Neural cell (in vitro differentiated cells): ENCODE measurements around the gene CCL2. TPM values are rescaled to one million over a fixed set of nuclear protein-coding genes. Genes with fewer than 3 reads are reported as not detected.

Experiments
- H2AFZ ChIP-seq: fragments of 200-600, 300-800 bp; sonication (generic), shearing (Covaris generic); 2 replicates; pipeline ENCODE4 v1.6.0; 2014; ENCODE audit warnings: low read depth, mild to moderate bottlenecking, antibody characterized with exemption, low read length, moderate library complexity
- H3F3A ChIP-seq: fragments of 200-600 bp; shearing (Covaris generic); 2 replicates; pipeline ENCODE4 v1.6.1; 2016; ENCODE audit warnings: mild to moderate bottlenecking, moderate library complexity, mixed read lengths, antibody characterized with exemption, low read length; ENCODE audit not compliant: insufficient read depth, poor library complexity, severe bottlenecking
- H3K27ac ChIP-seq: fragments of 200-600, 300-800 bp; sonication (generic), shearing (Covaris generic); 2 replicates; pipeline ENCODE4 v1.5.1; 2014; ENCODE audit warnings: mild to moderate bottlenecking, low read length, moderate library complexity
- H3K27me3 ChIP-seq: fragments of 300-800, 200-600 bp; sonication (generic), shearing (Covaris generic); 2 replicates; pipeline ENCODE4 v1.6.0; 2014; ENCODE audit warnings: mild to moderate bottlenecking, low read depth, low read length, moderate library complexity; ENCODE audit not compliant: insufficient read depth
- H3K36me3 ChIP-seq: fragments of 300-800, 200-600 bp; sonication (generic), shearing (Covaris generic); 2 replicates; pipeline ENCODE4 v1.5.1; 2014; ENCODE audit warnings: mild to moderate bottlenecking, antibody characterized with exemption, low read length, moderate library complexity; ENCODE audit not compliant: insufficient read depth
- H3K4me2 ChIP-seq: fragments of 300-800, 200-600 bp; sonication (generic), shearing (Covaris generic); 2 replicates; pipeline ENCODE4 v1.6.0; 2014; ENCODE audit warnings: mild to moderate bottlenecking, low read length
- H3K4me3 ChIP-seq: fragments of 300-800, 200-600 bp; sonication (generic), shearing (Covaris generic); 2 replicates; pipeline ENCODE4 v1.5.1; 2014; ENCODE audit warnings: mild to moderate bottlenecking, low read length, moderate library complexity
- H3K79me2 ChIP-seq: fragments of 200-600 bp; shearing (Covaris generic); replicated peaks from 2 replicates; pipeline ENCODE4 v1.6.0; 2014; ENCODE audit warnings: mild to moderate bottlenecking, low read length, moderate library complexity; ENCODE audit not compliant: insufficient read depth
- H3K9ac ChIP-seq: fragments of 300-800, 200-600 bp; sonication (generic), shearing (Covaris generic); 2 replicates; pipeline ENCODE4 v1.6.1; 2016; ENCODE audit warnings: mild to moderate bottlenecking, low read length, mixed read lengths
- H3K9me2 ChIP-seq: fragments of 200-600 bp; shearing (Covaris generic); 2 replicates; pipeline ENCODE4 v1.6.1; 2016; ENCODE audit warnings: mild to moderate bottlenecking, low read length, mixed read lengths; ENCODE audit not compliant: insufficient read depth
- H3K9me3 ChIP-seq: fragments of 200-600, 300-800 bp; sonication (generic), shearing (Covaris generic); 2 replicates; pipeline ENCODE4 v1.6.1; 2016; ENCODE audit warnings: mild to moderate bottlenecking, mixed run types, low read length, moderate library complexity, mixed read lengths
- H4K20me1 ChIP-seq: fragments of 200-600 bp; shearing (Covaris generic); 2 replicates; pipeline ENCODE4 v1.6.1; 2016; ENCODE audit warnings: mild to moderate bottlenecking, mixed run types; ENCODE audit not compliant: insufficient read depth
- CTCF ChIP-seq: fragments of 450-650 bp; IDR thresholded peaks from 2 replicates; pipeline ENCODE4 v1.5.1; 2014; ENCODE audit warnings: antibody characterized with exemption, mild to moderate bottlenecking, moderate library complexity; ENCODE audit not compliant: poor library complexity, severe bottlenecking
- EP300 ChIP-seq: fragments of 450-650 bp; conservative IDR thresholded peaks from 2 replicates; pipeline ENCODE4 v1.6.1; 2014; ENCODE audit warnings: antibody characterized with exemption, mild to moderate bottlenecking, moderate library complexity; ENCODE audit not compliant: poor library complexity, severe bottlenecking
- EZH2 ChIP-seq: fragments of 200-600, 300-800 bp; shearing (Covaris generic), sonication (generic); IDR thresholded peaks from 2 replicates; pipeline ENCODE4 v1.6.1; 2014; ENCODE audit warnings: antibody characterized with exemption, low read length, borderline replicate concordance, mild to moderate bottlenecking; ENCODE audit not compliant: insufficient read depth, poor library complexity, severe bottlenecking
- MXI1 ChIP-seq: fragments of 450-650 bp; conservative IDR thresholded peaks from 2 replicates; pipeline ENCODE4 v1.6.1; 2014; ENCODE audit warnings: antibody characterized with exemption, mild to moderate bottlenecking; ENCODE audit not compliant: poor library complexity, severe bottlenecking
- POLR2AphosphoS5 ChIP-seq: IDR thresholded peaks from 2 replicates; pipeline ENCODE4 v1.6.1; 2012
- RAD21 ChIP-seq: fragments of 450-650 bp; conservative IDR thresholded peaks from 2 replicates; pipeline ENCODE4 v1.6.1; 2014; ENCODE audit warnings: antibody characterized with exemption, mild to moderate bottlenecking, moderate library complexity
- REST ChIP-seq: IDR thresholded peaks from 2 replicates; pipeline ENCODE4 v1.6.1; 2012; ENCODE audit warnings: borderline replicate concordance
- SMC3 ChIP-seq: fragments of 450-650 bp; conservative IDR thresholded peaks from 2 replicates; pipeline ENCODE4 v1.6.1; 2014; ENCODE audit warnings: antibody characterized with exemption, mild to moderate bottlenecking, moderate library complexity; ENCODE audit not compliant: poor library complexity
- TAF1 ChIP-seq: IDR thresholded peaks from 2 replicates; pipeline ENCODE4 v1.6.1; 2012; ENCODE audit warnings: low read depth
- polyA plus RNA-seq: library from polyadenylated mRNA; depleted of rRNA; stranded (reverse); fragments of >200 nt; gene quantifications from 2 replicates; pipeline ENCODE4 v1.2.3, GENCODE V29; 2014

The CCL2 gene
- polyA plus RNA-seq, 1 donor from 2014 or later = 0.57 TPM

GRCh38 chr17:34257299-34257985 is 2.4 kb downstream of the CCL2 start:
- no peaks in the 10 kb centered on the region for H3K79me2 ChIP-seq
- H4K20me1 ChIP-seq = no peaks in the 10 kb centered on the region
- H3K27ac ChIP-seq = no peak overlapping the region
- no peaks in the 10 kb centered on the region for H3K9me3 ChIP-seq
- H3F3A ChIP-seq = peaks cover 3% of the 10 kb centered on the region
- no peaks in the 10 kb centered on the region for H3K9me2 ChIP-seq
- TF ChIP-seq EP300 (no peak), TAF1 (no peak), SMC3 (no peak), CTCF (no peak), REST (no peak), POLR2AphosphoS5 (no peak), MXI1 (no peak), RAD21 (no peak), EZH2 (no peak)
- no peak overlapping the region for H3K4me3 ChIP-seq
- no peak overlapping the region for H3K4me2 ChIP-seq
- H3K36me3 ChIP-seq = no peaks in the 10 kb centered on the region
- H3K27me3 ChIP-seq = no peaks in the 10 kb centered on the region
- H3K9ac ChIP-seq = no peak overlapping the region
- H2AFZ ChIP-seq = no peak overlapping the region

GRCh38 chr17:34257986-34258326 is 2.9 kb downstream of the CCL2 start:
- Histone ChIP-seq H3K36me3 (no peaks in the 10 kb centered on the region), H3K4me2 (no peak overlapping the region), H3K9me3 (no peaks in the 10 kb centered on the region), H3K27me3 (no peaks in the 10 kb centered on the region), H3K27ac (no peak overlapping the region), H4K20me1 (no peaks in the 10 kb centered on the region), H3K4me3 (no peak overlapping the region), H3K79me2 (no peaks in the 10 kb centered on the region), H3K9ac (no peak overlapping the region), H3F3A (peaks cover 3% of the 10 kb centered on the region), H3K9me2 (no peaks in the 10 kb centered on the region), H2AFZ (no peak overlapping the region)
- TF ChIP-seq MXI1 = no peak
- no peak for TF ChIP-seq TAF1
- TF ChIP-seq SMC3 = no peak
- TF ChIP-seq RAD21 = no peak
- no peak for TF ChIP-seq EP300
- TF ChIP-seq EZH2 = no peak
- no peak for TF ChIP-seq REST
- no peak for TF ChIP-seq CTCF
- TF ChIP-seq POLR2AphosphoS5 = no peak
